Brain microvascular endothelial cell (primary cell): ENCODE data around the gene SACS.

Source experiments
- DNase-seq: peaks from one replicate; pipeline ENCODE4 v3.0.0-alpha.2; 2020
- H3K27ac ChIP-seq: fragments of 250-450 bp; sonication (Bioruptor Pico); 2 replicates; pipeline ENCODE4 v1.5.1; 2020; ENCODE audit warnings: mild to moderate bottlenecking, moderate library complexity
- H3K27me3 ChIP-seq: fragments of 250-450 bp; sonication (Bioruptor Pico); replicated peaks from 2 replicates; pipeline ENCODE4 v1.5.1; 2020; ENCODE audit warnings: mild to moderate bottlenecking
- H3K36me3 ChIP-seq: fragments of 250-450 bp; sonication (Bioruptor Pico); replicated peaks from 2 replicates; pipeline ENCODE4 v1.5.1; 2020; ENCODE audit warnings: mild to moderate bottlenecking
- H3K4me3 ChIP-seq: 2 replicates; pipeline ENCODE4 v1.5.1; 2011; ENCODE audit warnings: low read depth, mild to moderate bottlenecking, control low read depth, low read length, moderate library complexity
- in situ Hi-C: cut with HindIII; loops from 2 replicates; pipeline ENCODE4 v1.10.0; 2017; ENCODE audit warnings: low sequenced_read_pairs, low pct_ligation_motif_present
- TF ChIP-seq, protein P1 (sequence below): IDR thresholded peaks from 2 replicates; pipeline ENCODE4 v1.5.1; 2011; ENCODE audit warnings: low read depth, mild to moderate bottlenecking, moderate library complexity, low read length, control low read depth, inconsistent platforms; ENCODE audit errors: missing control alignments

SACS gene

DNA sequence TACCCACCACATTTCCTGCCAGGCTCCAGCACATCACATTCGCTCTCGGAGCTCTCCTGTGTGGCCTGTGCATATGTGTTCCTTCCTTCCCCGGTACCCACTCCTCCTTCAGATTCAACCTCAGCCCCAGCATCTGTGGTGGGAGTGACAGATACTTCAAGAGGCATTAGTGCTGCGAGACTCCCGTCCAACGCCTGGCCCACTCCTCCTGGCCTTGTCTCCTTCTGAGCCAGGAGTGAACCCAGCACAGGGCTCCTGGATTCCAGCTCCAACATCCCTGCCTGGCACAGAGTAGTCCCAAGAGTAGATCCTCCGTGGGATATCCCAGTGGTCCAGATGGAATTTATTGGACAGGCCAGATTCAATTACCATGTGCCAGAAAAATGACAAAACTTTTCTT lies 55.9 kb downstream of the SACS start:
- DNase-seq, result no peak
- Histone ChIP-seq H3K27me3 (no peaks in the 10 kb centered on the region), H3K27ac (peak overlapping the region; percentile 79), H3K4me3 (no peak overlapping the region), H3K36me3 (peaks cover 3% of the 10 kb centered on the region)
- TF ChIP-seq, protein P1, sequence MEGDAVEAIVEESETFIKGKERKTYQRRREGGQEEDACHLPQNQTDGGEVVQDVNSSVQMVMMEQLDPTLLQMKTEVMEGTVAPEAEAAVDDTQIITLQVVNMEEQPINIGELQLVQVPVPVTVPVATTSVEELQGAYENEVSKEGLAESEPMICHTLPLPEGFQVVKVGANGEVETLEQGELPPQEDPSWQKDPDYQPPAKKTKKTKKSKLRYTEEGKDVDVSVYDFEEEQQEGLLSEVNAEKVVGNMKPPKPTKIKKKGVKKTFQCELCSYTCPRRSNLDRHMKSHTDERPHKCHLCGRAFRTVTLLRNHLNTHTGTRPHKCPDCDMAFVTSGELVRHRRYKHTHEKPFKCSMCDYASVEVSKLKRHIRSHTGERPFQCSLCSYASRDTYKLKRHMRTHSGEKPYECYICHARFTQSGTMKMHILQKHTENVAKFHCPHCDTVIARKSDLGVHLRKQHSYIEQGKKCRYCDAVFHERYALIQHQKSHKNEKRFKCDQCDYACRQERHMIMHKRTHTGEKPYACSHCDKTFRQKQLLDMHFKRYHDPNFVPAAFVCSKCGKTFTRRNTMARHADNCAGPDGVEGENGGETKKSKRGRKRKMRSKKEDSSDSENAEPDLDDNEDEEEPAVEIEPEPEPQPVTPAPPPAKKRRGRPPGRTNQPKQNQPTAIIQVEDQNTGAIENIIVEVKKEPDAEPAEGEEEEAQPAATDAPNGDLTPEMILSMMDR, result no peak
- in situ Hi-C loops, result no loop called here

DNA sequence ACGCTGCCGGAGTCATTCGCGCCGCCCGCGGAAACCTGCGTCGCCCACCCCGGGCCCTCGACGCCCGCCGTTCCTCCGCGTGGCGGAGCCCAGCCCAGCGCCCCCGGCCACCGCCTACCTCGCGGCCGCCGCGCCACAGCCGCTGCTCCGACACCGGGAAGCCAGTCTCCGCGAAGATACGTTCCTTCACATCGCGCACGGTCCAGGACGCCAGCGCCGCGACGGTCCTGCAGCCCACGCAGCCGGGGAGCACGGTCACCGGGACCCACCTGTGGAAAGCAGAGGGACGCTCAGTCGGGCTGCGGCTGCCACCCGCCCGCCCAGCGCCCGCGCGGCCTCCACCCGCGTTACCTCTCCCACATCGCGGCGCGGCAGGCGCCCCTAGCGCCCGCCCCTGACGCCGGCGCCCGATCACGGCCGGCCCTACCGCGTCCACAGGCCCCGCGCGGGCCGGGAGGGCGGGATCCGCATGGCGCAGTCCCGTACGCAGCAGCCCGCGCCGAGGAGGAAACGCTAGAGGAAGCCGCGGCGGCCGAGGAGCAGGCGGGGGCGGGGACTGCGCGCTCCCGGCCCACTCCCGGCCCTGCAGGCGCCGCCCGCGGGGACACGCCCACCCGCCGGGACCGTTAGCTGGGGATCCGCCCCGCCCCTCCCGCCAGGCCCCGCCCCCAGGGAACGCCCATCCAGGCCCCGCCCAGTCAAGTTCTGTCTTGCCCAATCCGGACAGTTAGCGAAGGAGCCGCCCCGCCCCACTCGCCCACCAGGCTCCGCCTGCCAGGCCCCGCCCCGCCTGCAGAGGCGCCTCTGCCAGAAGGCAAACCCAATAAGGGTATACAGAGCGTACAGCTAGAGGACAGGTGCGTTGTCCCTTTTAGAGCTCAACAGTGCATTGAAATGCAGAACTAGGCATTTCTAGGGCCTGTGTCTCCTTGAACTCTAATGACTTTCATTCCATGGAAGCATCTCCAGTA lies 58.2 kb downstream of the SACS start:
- Histone ChIP-seq H3K27me3 (no peaks in the 10 kb centered on the region), H3K36me3 (peaks cover 13% of the 10 kb centered on the region), H3K27ac (peak overlapping the region; percentile 66), H3K4me3 (peak overlapping the region; percentile 73)
- DNase-seq, result peak; percentile 94
- in situ Hi-C loops, result no loop called here
- TF ChIP-seq, protein P1, result no peak

DNA sequence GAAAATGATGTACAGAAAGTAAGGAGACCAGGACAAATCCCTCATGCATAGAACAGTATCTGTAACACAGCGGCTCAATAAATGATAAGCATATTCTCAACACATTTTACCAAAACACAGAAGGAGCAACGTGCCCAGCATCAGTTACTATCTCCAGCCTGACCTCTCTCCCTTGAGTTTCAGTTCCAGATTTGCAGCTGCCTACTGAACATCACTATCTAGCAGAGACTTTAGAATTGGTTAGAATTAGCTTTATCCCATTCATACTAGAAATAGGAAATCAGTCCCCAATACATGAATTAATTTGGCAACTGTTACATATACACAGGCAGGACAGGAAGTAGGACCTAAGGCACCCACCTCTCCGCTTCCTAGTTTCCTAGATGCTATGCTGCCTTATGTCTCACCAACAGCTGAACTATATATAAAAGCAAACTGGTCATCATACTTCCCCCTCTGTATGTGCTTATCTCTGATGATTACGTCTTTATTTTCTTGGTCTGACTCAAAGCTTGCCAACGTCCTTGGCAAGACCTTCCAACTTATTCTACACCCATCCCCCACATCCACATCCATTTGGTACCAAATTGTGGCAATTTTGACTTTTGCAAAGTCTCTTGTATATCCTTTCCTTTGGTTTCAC lies 61.1 kb downstream of the SACS start:
- TF ChIP-seq, protein P1, result no peak

DNA sequence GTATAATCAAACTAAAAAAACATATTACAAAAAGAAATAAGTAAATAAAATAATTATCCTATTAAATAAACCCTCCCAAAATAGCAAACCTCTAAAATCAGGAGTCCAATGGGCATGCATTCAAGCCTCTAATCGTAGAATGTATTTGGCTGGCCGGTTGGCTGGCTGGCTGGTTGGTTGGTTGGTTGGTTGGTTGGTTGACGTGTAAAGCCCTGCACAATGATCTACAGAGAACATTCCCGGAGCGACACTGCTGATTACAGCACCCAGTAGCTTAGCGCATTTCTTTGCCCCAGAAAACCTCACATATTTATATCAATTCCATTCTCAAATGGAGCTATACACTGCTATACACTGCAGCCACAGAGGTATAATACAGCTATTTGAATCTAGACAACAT lies 65.6 kb downstream of the SACS start:
- no peaks in the 10 kb centered on the region for H3K27me3 ChIP-seq
- no peak for DNase-seq
- H3K36me3 ChIP-seq, result peaks cover 79% of the 10 kb centered on the region
- TF ChIP-seq, protein P1, result no peak
- in situ Hi-C loops, result no loop called here
- H3K4me3 ChIP-seq, result no peak overlapping the region
- H3K27ac ChIP-seq, result no peak overlapping the region

More for the DNA sequence above, 61.1 kb downstream of the SACS start:
- in situ Hi-C loops, result no loop called here
- Histone ChIP-seq H3K27ac (peak overlapping the region; percentile 5), H3K27me3 (no peaks in the 10 kb centered on the region), H3K36me3 (peaks cover 39% of the 10 kb centered on the region), H3K4me3 (no peak overlapping the region)
- peak; percentile 17 for DNase-seq

DNA sequence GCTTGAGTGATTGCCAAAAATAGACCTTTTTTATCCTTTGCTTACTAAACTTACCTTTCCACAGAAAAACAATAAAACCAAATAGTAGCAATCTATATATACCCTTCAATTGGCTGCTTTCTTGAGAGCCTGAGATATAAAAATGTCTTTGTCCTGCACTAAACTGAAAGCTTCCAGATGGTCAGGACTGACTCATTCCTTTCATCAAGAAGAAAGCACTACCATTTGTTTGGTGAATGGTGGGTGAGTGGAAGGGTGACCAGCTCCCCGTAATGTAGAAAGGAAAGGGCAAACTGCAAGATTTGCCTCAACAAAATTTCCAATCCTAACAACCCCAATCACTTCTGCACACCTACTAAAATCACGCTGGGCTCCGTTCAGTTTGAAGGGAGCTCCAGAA lies 67.8 kb downstream of the SACS start:
- Histone ChIP-seq H3K36me3 (peaks cover 83% of the 10 kb centered on the region), H3K27me3 (no peaks in the 10 kb centered on the region), H3K27ac (no peak overlapping the region), H3K4me3 (no peak overlapping the region)
- DNase-seq, result no peak
- TF ChIP-seq, protein P1, result no peak
- in situ Hi-C loops, result no loop called here
